ENCODE measurements around the gene CD209.

DNA sequence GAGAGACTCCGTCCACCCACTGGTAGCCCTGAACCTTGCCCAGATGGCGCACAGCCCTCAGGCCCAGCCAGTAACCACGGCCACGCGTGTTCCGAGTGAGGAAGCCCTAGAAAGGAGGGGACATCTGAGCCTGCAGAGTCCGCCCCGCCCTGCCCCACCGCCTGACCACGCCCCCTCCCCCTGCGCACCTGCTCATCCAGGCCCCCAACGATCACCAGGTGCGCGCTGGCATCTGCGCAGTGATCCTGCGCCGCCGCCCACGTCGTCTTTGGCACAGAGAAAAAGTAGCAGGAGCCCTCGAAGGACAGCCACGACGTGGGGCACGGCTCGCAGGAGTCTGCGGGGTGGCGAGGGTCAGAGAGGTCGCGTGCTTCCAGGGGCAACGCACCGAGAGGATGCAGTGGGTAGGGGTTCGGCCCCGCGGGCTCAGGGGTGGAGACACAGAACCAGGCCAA is 17.5 kb downstream of the CD209 start:
- TF ChIP-seq CTCF (conservative IDR thresholded peaks at IDR 0.05; ENCODE audit: low read depth, low read length) (no peak), EZH2 (IDR thresholded peaks at IDR 0.05; ENCODE audit: borderline replicate concordance, low read depth, low read length, poor library complexity, severe bottlenecking) (peak; percentile 16)

Measured in A673 (cell line).